ENCODE data around the gene IGSF11.
"Not testable (repeated sequence)": the region's sequence is repeated elsewhere in the genome, so short reads cannot be mapped to it uniquely, and the experiment has no call there.

The IGSF11 gene

GRCh38 chr3:119034256-119035013, at the start of gene IGSF11:
Gene IGSF11 (minus strand): TSS chr3:119034846. CDS start chr3:119034582, 264 bp downstream.
- FAIRE-seq = no peak

- FAIRE-seq = no peak
Measured at GRCh38 chr3:119080364-119080763, 45.7 kb upstream of the IGSF11 start.

- FAIRE-seq = no peak
Measured at GRCh38 chr3:119073258-119074001, 38.8 kb upstream of the IGSF11 start.

- FAIRE-seq = not testable (repeated sequence)
Measured at GRCh38 chr3:119072451-119072850, 37.8 kb upstream of the IGSF11 start.

GRCh38 chr3:119069725-119070124, 35.1 kb upstream of the IGSF11 start:
- FAIRE-seq = no peak

- no peak for FAIRE-seq
Measured at GRCh38 chr3:119063471-119063870, 28.8 kb upstream of the IGSF11 start.

- FAIRE-seq = no peak
Measured at GRCh38 chr3:119062892-119063291, 28.2 kb upstream of the IGSF11 start.

GRCh38 chr3:119044593-119044992, 9.9 kb upstream of the IGSF11 start:
- no peak for FAIRE-seq

- FAIRE-seq = no peak
Measured at GRCh38 chr3:119042162-119042561, 7.5 kb upstream of the IGSF11 start.

GRCh38 chr3:119035014-119035346, 334 bp upstream of the IGSF11 start:
- no peak for FAIRE-seq

- peak; percentile 89 for FAIRE-seq
Measured at GRCh38 chr3:119033393-119034255, 1.0 kb downstream of the IGSF11 start.

- no peak for FAIRE-seq
Measured at GRCh38 chr3:119025171-119025795, 9.4 kb downstream of the IGSF11 start.

- FAIRE-seq = no peak
Measured at GRCh38 chr3:119019767-119020518, 14.7 kb downstream of the IGSF11 start.

- FAIRE-seq = no peak
Measured at GRCh38 chr3:119018690-119019463, 15.8 kb downstream of the IGSF11 start.

- no peak for FAIRE-seq
Measured at GRCh38 chr3:119015942-119016341, 18.7 kb downstream of the IGSF11 start.

- FAIRE-seq = no peak
Measured at GRCh38 chr3:119013951-119014350, 20.7 kb downstream of the IGSF11 start.

- FAIRE-seq = no peak
Measured at GRCh38 chr3:119011528-119011927, 23.1 kb downstream of the IGSF11 start.

- no peak for FAIRE-seq
Measured at GRCh38 chr3:118997190-118997589, 37.5 kb downstream of the IGSF11 start.

- FAIRE-seq = peak; percentile 97
Measured at GRCh38 chr3:118991775-118992174, 42.9 kb downstream of the IGSF11 start.

GRCh38 chr3:118990823-118991560, 43.7 kb downstream of the IGSF11 start:
- no peak for FAIRE-seq

All from islet of Langerhans (tissue), 1 donor.